ENCODE results near the gene CTNNA2. TPM values are rescaled to one million over a fixed set of nuclear protein-coding genes. Genes with fewer than 3 reads are reported as not detected.

The CTNNA2 gene
- total RNA-seq, 1 experiment from 2014 or later, result not detected

DNA sequence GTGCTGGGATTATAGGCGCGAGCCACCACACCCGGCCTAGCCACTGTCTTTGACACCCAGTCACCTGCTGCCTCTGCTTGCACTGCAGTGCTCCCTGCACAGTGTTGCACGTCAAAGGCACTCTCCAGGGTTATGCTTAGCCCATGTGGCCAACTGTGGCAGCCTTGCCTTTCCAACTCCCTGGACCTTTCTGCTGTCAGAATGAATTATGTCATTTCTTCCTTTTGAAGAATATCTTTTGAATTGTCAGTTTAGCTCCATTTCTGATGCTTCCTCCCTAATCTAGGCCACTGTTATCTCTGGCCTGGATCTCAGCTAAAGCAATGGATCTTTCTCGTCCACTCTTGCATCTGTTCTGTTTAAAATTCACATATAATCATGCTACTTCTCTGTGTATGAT is 821.0 kb downstream of the CTNNA2 start:
- Histone ChIP-seq H3K4me3 (no peak overlapping the region), H3K9me3 (ENCODE audit: insufficient read depth, low read depth) (no peaks in the 10 kb centered on the region), H3K27ac (no peak overlapping the region), H3K4me1 (replicated peaks; ENCODE audit: insufficient read depth) (no peaks in the 10 kb centered on the region), H3K79me2 (ENCODE audit: low read depth) (no peaks in the 10 kb centered on the region), H3K9me2 (ENCODE audit: insufficient read depth) (no peaks in the 10 kb centered on the region), H4K20me1 (ENCODE audit: insufficient read depth) (no peaks in the 10 kb centered on the region), H2AFZ (no peak overlapping the region), H3K4me2 (no peak overlapping the region), H3K36me3 (ENCODE audit: low read depth) (no peaks in the 10 kb centered on the region), H3F3A (ENCODE audit: insufficient read depth, low read depth) (no peaks in the 10 kb centered on the region), H3K27me3 (ENCODE audit: insufficient read depth, low read depth) (0 out of 2 replicates have a peak, but pooled peaks cover 11% of the 10 kb centered on the region)
- TF ChIP-seq EZH2 (IDR thresholded peaks at IDR 0.05; ENCODE audit: low read depth), result no peak
- TF ChIP-seq, protein P1, sequence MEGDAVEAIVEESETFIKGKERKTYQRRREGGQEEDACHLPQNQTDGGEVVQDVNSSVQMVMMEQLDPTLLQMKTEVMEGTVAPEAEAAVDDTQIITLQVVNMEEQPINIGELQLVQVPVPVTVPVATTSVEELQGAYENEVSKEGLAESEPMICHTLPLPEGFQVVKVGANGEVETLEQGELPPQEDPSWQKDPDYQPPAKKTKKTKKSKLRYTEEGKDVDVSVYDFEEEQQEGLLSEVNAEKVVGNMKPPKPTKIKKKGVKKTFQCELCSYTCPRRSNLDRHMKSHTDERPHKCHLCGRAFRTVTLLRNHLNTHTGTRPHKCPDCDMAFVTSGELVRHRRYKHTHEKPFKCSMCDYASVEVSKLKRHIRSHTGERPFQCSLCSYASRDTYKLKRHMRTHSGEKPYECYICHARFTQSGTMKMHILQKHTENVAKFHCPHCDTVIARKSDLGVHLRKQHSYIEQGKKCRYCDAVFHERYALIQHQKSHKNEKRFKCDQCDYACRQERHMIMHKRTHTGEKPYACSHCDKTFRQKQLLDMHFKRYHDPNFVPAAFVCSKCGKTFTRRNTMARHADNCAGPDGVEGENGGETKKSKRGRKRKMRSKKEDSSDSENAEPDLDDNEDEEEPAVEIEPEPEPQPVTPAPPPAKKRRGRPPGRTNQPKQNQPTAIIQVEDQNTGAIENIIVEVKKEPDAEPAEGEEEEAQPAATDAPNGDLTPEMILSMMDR (conservative IDR thresholded peaks at IDR 0.05), result no peak
- ChIA-PET CTCF (no interaction called here), POLR2A (ENCODE audit: unreplicated experiment) (no interaction called here)
- intact Hi-C loops (cut with micrococcal nuclease; ENCODE audit: unreplicated experiment), result no loop called here
- BruUV-seq (replicated peaks), result no TSS peak
- DNase-seq, result no peak

DNA sequence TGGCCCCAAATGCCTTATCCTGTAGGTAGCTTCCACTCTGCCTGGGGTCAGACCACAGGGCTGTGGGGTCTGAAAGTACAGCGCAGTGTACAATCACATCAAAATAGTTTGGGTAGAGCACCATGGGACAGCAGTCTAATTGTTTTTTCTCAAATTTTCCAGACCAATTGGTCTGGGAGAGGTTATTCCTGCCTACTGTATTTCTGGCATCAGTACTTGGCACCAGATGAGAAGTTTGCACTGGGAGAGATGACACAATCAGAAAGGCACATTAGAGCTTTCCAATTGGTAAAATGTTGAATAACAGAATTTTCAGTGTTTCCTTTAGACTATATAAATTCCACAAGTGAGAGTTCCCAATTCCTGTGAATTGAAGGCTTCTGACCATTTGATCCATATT is 822.6 kb downstream of the CTNNA2 start:
- no peak overlapping the region for H3K4me3 ChIP-seq
- no peaks in the 10 kb centered on the region for H3F3A ChIP-seq (ENCODE audit: insufficient read depth, low read depth)
- no peak overlapping the region for H3K4me2 ChIP-seq
- intact Hi-C loops (cut with micrococcal nuclease; ENCODE audit: unreplicated experiment), result no loop called here
- H3K27me3 ChIP-seq (ENCODE audit: insufficient read depth, low read depth), result 0 out of 2 replicates have a peak, but pooled peaks cover 7% of the 10 kb centered on the region
- DNase-seq, result no peak
- H3K79me2 ChIP-seq (ENCODE audit: low read depth), result no peaks in the 10 kb centered on the region
- no peaks in the 10 kb centered on the region for H3K9me3 ChIP-seq (ENCODE audit: insufficient read depth, low read depth)
- H3K27ac ChIP-seq, result no peak overlapping the region
- TF ChIP-seq, protein P1 (conservative IDR thresholded peaks at IDR 0.05), result no peak
- TF ChIP-seq EZH2 (IDR thresholded peaks at IDR 0.05; ENCODE audit: low read depth), result no peak
- H4K20me1 ChIP-seq (ENCODE audit: insufficient read depth), result no peaks in the 10 kb centered on the region
- H3K9me2 ChIP-seq (ENCODE audit: insufficient read depth), result no peaks in the 10 kb centered on the region
- no peaks in the 10 kb centered on the region for H3K4me1 ChIP-seq (replicated peaks; ENCODE audit: insufficient read depth)
- POLR2A ChIA-PET (ENCODE audit: unreplicated experiment), result no interaction called here
- H3K36me3 ChIP-seq (ENCODE audit: low read depth), result no peaks in the 10 kb centered on the region
- CTCF ChIA-PET, result no interaction called here
- H2AFZ ChIP-seq, result no peak overlapping the region
- BruUV-seq (replicated peaks), result no TSS peak

DNA sequence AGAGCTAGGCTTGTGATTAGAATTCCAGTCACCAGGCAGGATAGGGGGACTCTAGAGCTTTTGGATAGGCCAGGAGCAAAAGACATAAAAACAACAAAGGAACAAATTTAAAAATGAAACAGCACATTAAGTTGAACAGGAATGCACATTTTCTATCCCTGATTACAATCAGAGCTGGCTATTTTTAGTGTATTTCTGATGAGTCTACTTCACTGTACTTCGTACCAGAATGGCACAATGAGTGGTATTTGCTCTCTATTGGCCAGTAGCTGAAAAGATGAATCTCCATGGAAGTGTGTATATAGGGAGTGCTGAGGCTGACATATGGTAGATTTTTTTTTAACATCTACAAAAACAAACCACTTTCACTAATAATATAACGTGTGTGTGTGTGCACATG is 825.9 kb downstream of the CTNNA2 start:
- no peak overlapping the region for H3K27ac ChIP-seq
- TF ChIP-seq, protein P1 (conservative IDR thresholded peaks at IDR 0.05), result no peak
- TF ChIP-seq EZH2 (IDR thresholded peaks at IDR 0.05; ENCODE audit: low read depth), result no peak
- CTCF ChIA-PET, result no interaction called here
- H4K20me1 ChIP-seq (ENCODE audit: insufficient read depth), result no peaks in the 10 kb centered on the region
- H3K9me2 ChIP-seq (ENCODE audit: insufficient read depth), result no peaks in the 10 kb centered on the region
- intact Hi-C loops (cut with micrococcal nuclease; ENCODE audit: unreplicated experiment), result no loop called here
- H2AFZ ChIP-seq, result no peak overlapping the region
- H3F3A ChIP-seq (ENCODE audit: insufficient read depth, low read depth), result no peaks in the 10 kb centered on the region
- POLR2A ChIA-PET (ENCODE audit: unreplicated experiment), result no interaction called here
- H3K4me1 ChIP-seq (replicated peaks; ENCODE audit: insufficient read depth), result no peaks in the 10 kb centered on the region
- no peaks in the 10 kb centered on the region for H3K36me3 ChIP-seq (ENCODE audit: low read depth)
- DNase-seq, result no peak
- no peaks in the 10 kb centered on the region for H3K79me2 ChIP-seq (ENCODE audit: low read depth)
- 0 out of 2 replicates have a peak, but pooled peaks cover 3% of the 10 kb centered on the region for H3K27me3 ChIP-seq (ENCODE audit: insufficient read depth, low read depth)
- H3K4me2 ChIP-seq, result no peak overlapping the region
- no peak overlapping the region for H3K4me3 ChIP-seq
- H3K9me3 ChIP-seq (ENCODE audit: insufficient read depth, low read depth), result no peaks in the 10 kb centered on the region
- BruUV-seq (replicated peaks), result no TSS peak

All from PC-9 (cell line).